CD4-positive, alpha-beta T cell treated with Interleukin-17A for 1 hour (primary cell): Measurements from ENCODE around the gene ZNG1A.
"Not testable (repeated sequence)": the region's sequence is repeated elsewhere in the genome, so short reads cannot be mapped to it uniquely, and the experiment has no call there.

Experiments used
- DNase-seq: peaks from one replicate; pipeline ENCODE4 v3.0.0-alpha.2; 2020

ZNG1A gene

DNA sequence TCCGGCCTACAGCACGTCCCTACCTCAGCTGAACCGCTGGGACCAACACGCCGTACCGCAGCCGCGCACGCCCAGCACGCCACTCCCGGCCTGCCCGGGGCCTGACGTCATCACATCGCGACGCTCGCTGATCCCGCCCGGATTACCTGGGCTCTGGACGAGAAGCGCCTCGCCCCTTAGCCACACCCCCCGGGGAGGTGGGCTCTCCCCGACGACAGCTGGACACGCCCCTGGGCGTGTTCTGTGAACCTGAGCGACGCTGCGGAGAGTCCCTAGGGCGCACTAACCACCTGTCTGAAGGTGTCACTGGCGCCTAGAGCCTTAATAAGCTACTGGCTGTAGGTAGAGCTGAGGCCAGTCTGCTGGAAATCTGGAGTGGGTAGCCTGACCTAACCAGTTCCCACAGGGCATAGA is at the start of gene ZNG1A:
ZNG1A (minus strand) TSS at position 87 of the 414 bp plus-strand sequence. CDS start 87 bp downstream, outside the sequence.
- DNase-seq, result peak; percentile 92

GRCh38 chr9:227860-228259 is 49.0 kb upstream of the ZNG1A start:
- DNase-seq, result no peak

DNA sequence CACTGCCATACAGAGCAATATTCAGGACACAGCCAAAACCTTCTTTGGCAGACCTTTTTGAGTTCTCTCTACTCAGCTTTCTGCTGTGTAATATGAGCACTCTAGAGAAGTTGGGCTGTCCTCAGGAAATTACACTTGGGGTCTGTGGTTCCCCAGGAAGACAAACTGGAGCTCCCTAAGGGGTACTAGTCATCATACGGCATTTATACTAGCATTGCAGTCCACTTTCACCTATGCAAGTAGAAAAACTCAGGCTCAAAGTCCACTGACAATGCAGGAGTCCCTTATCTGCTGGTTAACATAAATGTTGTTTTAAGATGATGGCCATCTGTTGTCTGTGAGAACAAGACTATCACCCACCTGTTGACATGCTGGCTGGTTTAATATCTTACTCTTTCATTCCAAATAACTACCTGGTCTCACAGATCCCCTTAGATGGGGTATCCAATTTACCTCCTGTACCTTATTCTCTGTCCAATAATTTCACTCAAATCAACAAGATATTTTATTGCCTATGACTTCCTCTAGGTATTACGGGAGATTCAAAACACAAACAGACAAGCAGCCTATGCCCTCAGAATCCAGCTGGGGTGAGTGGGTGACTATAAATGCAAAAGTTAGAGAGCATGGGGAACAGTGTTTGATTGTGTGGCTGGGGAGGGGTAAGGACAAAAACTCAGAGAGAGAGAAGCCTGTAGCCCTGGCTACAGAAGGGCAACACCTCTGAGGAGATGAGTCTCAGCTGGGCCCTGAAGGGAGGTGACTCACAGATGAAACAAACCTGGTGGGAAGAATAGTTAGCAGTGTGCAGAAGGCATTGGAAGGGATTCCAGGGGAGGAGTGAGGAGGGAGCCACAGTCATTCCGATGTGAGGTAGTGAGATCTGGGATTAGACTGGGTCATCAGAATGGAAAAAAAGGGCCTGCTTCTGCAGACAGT is 46.0 kb upstream of the ZNG1A start:
- no peak for DNase-seq

DNA sequence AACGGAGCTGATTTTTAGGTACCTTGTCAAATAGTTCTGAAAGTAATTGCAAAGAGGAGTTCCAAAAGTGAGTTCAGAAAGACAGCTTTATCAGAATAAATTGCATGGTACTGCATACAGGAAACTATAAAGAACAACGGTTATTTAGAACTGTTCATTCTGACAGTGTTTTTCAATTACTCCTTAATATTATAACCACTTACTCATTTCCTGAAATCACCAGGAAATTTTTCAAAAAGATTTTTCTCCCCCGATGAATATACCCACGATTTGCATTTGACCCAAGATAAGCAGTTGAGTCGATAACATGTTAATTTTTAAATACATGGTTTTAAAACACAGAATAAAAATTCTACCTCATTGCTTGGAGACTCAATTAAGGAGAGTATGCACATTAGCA is 45.2 kb upstream of the ZNG1A start:
- no peak for DNase-seq

GRCh38 chr9:223152-223551 is 44.3 kb upstream of the ZNG1A start:
- no peak for DNase-seq

- DNase-seq, result peak; percentile 9
Measured at GRCh38 chr9:221989-222776, 43.3 kb upstream of the ZNG1A start.

DNA sequence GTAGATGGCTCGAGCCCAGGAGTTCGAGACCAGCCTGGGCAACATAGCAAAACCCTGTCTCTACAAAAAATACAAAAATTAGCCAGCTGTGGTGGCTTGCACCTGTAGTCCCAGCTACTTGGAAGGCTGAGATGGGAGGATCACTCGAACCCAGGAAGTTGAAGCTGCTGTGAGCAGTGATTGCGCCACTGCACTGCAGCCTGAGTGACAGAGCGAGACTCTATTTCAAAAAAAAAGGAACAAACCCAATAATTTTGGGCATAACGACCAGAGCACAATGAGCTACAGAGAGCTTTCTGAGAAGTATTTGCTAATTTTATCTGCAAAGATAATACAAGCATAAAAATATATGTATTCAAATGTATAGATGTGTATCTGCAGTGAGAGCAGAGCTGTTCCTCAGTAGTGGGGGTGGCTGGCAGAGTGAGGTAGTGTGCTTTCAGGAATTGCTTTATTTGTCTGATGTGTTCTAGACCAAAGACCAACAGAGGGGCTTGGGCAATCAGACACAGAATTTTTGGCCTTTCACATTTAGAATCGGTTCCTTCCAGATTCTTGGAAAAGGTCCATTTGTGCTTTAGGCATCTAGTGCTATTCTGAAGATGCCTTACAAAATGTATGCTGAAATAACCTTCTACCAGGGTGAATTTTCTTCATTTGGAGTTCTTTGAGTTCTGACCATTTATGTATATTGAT is 41.0 kb upstream of the ZNG1A start:
- DNase-seq, result no peak

- DNase-seq, result not testable (repeated sequence)
Measured at GRCh38 chr9:219036-219435, 40.2 kb upstream of the ZNG1A start.

GRCh38 chr9:217950-218349 is 39.1 kb upstream of the ZNG1A start:
- no peak for DNase-seq

GRCh38 chr9:216866-217265 is 38.0 kb upstream of the ZNG1A start:
- DNase-seq, result no peak

DNA sequence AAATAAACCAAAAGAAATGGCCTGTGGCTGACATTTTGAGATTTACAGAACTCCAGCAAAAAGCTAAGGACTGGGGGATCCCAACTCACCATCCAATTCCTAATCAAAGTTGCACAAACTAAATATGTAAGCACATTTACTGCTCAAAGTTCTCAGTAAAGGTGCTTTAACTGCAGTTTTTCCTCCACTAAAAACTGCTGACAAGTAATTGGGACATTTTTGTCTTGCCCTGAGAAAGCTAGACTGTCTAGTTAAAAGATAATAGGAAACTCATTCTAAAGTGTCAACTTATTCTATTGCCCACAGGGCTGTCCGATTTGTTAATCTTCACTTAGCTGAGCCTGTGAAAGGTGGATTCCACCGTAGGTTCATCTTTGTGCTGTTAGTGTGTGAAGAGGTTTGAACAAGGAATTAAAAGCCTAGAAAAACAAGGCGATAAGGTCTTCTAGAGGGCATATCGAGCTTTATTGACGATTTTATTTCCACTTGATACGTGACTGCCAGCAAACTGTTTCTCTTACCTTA is 36.8 kb upstream of the ZNG1A start:
- no peak for DNase-seq

DNA sequence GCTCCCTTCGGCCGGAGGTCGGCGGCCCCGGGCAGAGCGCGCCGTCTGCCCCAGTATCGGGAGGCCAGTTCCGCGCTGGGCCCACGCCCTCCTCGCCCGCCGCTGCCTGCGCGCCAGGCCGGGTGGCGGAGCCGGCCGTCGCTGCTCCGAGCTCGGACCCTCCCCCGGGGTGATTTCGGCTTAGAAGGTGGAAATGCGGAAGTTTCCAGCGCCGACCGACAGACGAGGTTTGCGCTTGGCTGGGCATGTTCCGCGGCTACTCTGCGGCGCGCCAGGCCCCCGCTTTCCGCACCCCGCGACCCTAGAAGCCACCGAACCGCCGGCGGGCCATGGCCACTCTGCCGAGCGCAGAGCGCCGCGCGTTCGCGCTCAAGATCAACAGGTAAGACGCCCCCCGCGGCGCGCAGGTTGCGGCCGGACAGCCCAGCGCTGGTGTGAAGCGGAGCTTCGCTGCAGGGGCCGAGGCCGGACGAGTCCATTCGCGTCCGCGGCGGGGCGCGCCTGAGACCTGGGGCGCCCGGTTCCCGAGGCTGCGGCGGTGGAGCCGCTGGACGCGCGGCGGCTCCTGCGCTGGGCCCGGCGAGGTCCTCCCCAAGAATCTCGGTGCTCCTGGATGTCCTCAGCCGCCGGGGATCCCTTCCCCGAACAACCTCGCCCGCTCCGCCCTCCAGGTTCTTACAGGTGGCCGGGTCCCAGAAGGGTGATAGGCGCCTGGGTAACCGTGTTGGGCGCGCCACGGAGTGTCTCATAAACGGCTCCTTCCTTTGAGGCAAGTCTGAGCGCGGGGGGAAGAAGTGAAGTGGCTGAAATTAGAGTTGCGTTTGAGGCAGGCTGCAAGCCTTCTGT is 36.0 kb upstream of the ZNG1A start, which contains the start of gene DOCK8:
DOCK8 (plus strand) TSS at position 218 of the 846 bp plus-strand sequence; CDS start at position 330, 112 bp downstream.
- DNase-seq, result peak; percentile 65

DNA sequence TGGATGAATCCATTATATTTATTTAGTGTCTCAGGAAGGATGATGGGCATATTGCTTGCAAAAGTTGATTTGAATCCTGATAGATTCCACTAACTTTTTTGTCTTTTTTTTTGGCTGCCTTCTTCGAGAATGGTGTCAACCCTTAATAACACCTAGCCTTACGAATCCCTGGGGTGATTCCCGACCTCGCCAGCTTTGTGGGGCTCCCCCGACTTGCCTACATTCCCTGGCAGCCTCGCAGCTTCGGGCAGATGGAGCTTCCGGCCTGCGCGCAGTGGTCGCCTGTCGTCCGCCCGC is 35.4 kb upstream of the ZNG1A start:
- no peak for DNase-seq

DNA sequence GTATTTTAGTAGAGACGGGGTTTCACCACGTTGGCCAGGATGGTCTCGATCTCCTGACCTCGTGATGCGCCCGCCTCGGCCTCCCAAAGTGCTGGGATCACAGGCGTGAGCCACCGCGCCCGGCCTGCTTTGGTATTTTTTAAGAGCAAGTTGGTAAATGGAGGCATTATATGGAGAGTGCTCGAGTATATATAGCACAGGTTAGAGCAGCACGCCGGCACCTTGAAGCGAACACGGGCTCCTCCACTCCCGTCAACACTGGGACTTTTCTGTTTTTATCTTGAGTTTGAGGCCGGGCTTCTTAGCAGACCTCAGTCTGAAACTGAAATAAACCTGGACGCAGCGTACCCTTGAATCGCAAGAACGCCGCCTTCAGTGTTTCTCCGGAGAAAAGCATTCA is 35.0 kb upstream of the ZNG1A start:
- DNase-seq, result not testable (repeated sequence)

- no peak for DNase-seq
Measured at GRCh38 chr9:212297-212696, 33.4 kb upstream of the ZNG1A start.

DNA sequence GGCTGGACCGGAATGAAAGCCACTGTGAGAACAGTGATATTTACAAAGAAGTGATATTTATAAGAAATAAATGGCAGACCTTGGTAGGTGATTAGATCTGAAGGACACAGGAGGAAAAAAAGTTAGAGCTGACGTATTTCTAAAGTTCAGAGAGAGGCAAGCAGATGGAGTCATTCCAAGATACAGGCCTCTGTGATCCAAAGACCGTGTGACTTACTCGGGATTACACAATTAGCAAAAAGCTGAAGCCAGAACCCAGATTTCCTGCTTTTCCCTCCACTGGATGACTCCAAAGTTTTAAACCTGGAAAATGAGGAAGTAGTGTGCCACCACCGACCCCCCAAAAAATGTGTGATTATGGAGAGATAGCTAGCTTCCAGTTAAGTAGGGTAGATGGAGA is 32.7 kb upstream of the ZNG1A start:
- DNase-seq, result no peak

DNA sequence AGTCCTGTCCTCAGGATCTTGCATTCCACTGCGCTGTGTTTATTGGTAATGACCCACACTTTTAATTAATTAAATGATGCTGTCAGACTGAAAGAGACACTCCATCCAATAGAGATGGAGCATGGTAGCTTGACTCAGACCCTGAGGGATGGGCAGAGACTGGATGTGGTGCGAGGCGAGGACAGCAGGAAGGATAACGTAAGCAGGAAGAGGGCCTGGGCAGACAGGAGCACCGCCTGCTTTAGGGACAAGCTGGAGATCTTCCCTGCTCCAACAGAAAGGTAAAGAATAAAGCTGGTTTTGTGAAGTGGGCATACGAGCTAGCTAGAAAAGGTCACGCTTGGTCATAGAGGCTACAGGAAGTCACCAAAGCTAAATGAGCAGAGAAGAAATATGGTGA is 32.2 kb upstream of the ZNG1A start:
- no peak for DNase-seq

- no peak for DNase-seq
Measured at GRCh38 chr9:209143-209758, 30.4 kb upstream of the ZNG1A start.

DNA sequence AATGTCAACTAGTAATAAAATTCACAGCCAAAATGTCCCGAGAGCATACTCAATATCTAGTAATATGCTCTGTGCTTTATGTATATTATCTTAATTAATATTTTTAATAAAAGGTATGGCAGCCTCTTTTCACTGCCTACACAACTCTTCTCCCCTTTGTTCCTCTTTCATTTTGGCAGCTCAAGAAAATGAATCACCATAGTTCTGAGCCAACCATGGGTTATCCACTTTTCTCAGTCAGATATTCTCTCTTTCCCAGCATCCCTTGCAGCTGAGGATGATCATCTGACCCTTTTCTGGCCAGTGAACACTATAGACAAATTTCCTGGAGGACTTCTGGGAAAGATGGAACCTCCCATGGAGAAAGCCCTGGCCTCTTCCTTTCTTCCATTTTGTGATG is 27.6 kb upstream of the ZNG1A start:
- no peak for DNase-seq

DNA sequence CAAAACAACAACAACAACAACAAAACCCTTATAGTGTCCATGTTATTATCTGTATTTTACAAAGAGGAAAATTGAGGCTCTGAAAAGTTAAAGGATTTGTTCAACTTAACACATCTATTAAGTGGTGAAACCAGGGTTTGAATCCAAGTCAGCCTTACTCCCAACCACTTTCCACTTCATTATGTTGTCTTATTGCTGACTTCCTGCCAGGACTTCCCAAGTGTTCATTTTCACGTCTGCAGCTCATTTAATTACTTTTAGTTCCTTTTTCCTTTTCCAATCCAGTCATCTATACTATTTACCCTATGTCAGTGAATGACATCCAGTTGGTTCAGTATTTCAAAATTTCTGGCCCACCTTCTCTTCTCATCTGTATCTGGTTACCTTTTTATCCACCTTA is 20.7 kb upstream of the ZNG1A start:
- not testable (repeated sequence) for DNase-seq

GRCh38 chr9:178140-178825 is 573 bp downstream of the ZNG1A start:
- peak; percentile 48 for DNase-seq
